H1 (cell line): ENCODE data around the gene TSKU. TPM values are rescaled to one million over a fixed set of nuclear protein-coding genes. Genes with fewer than 3 reads are reported as not detected.

ENCODE experiments used
- CTCF ChIA-PET: fragments of 300-600 bp; sonication (Branson Sonifier 250); formaldehyde crosslinking; loops from one replicate; lab custom pipeline; 2021; ENCODE audit not compliant: partially characterized antibody; lab: Charles Lee
- POLR2A ChIA-PET: fragments of 300-600 bp; sonication (Branson Sonifier 250); formaldehyde crosslinking; loops from one replicate; lab custom pipeline; 2021; ENCODE audit warnings: inconsistent platforms; ENCODE audit not compliant: partially characterized antibody; lab: Charles Lee
- DNase-seq, 2 experiments: peaks; one replicate each; pipeline versions ENCODE4 v3.0.0 to v3.0.0-alpha.2; 2010 to 2022; ENCODE audit warnings: low spot score in 2 of 2, low read depth in 1 of 2, mixed read lengths in 1 of 2
- FAIRE-seq: peaks from 2 replicates; lab custom pipeline; 2011; peaks lifted over from hg19 to GRCh38; lab: Jason Lieb, UNC
- H2AFZ ChIP-seq: 2 replicates; pipeline ENCODE4 v1.8.1; 2012; ENCODE audit warnings: low read length, inconsistent platforms
- H2AK5ac ChIP-seq: 2 replicates; pipeline ENCODE4 v1.6.1; 2013; ENCODE audit warnings: low read depth, low read length
- H2BK120ac ChIP-seq: replicated peaks from 2 replicates; pipeline ENCODE3; 2013; ENCODE audit warnings: low read depth, low read length, inconsistent platforms
- H2BK12ac ChIP-seq: 2 replicates; pipeline ENCODE4 v1.6.1; 2013; ENCODE audit warnings: low read depth, low read length
- H2BK15ac ChIP-seq: 2 replicates; pipeline ENCODE4 v1.6.1; 2013; ENCODE audit warnings: low read length
- H2BK20ac ChIP-seq: 2 replicates; pipeline ENCODE4 v1.6.1; 2013; ENCODE audit warnings: low read length
- H2BK5ac ChIP-seq: 2 replicates; pipeline ENCODE4 v1.6.1; 2013; ENCODE audit warnings: low read depth, low read length
- H3K14ac ChIP-seq: 2 replicates; pipeline ENCODE4 v1.6.1; 2013; ENCODE audit warnings: inconsistent platforms; ENCODE audit not compliant: insufficient read length
- H3K18ac ChIP-seq: 2 replicates; pipeline ENCODE4 v1.6.1; 2013; ENCODE audit warnings: low read length; ENCODE audit errors: extremely low read depth
- H3K23ac ChIP-seq: 2 replicates; pipeline ENCODE4 v1.6.1; 2013; ENCODE audit warnings: inconsistent platforms; ENCODE audit not compliant: insufficient read length
- H3K23me2 ChIP-seq: 2 replicates; pipeline ENCODE4 v1.6.1; 2013; ENCODE audit warnings: low read depth, low read length
- H3K27ac ChIP-seq: 2 replicates; pipeline ENCODE4 v1.6.1; 2011; ENCODE audit warnings: low read depth, low read length, inconsistent platforms
- H3K27me3 ChIP-seq, 4 experiments: replicated peaks in 1 of 4; 1 replicate in 1 of 4; 2 replicates in 3 of 4; pipeline versions ENCODE4 v1.6.1 to v1.8.1; 2011 to 2013; ENCODE audit warnings: low read length in 3 of 4, mild to moderate bottlenecking in 3 of 4, inconsistent platforms in 2 of 4, mixed read lengths in 2 of 4, moderate library complexity in 1 of 4; ENCODE audit not compliant: control insufficient read depth in 3 of 4, insufficient read depth in 3 of 4; ENCODE audit errors: extremely low read depth in 1 of 4
- H3K36me3 ChIP-seq, 4 experiments: 2 replicates each; pipeline versions ENCODE4 v1.6.1 to v1.8.1; 2011 to 2013; ENCODE audit warnings: mild to moderate bottlenecking in 4 of 4, low read length in 3 of 4, moderate library complexity in 2 of 4, control low read depth in 1 of 4, inconsistent platforms in 1 of 4; ENCODE audit not compliant: insufficient read depth in 4 of 4, control insufficient read depth in 2 of 4
- H3K4ac ChIP-seq: replicated peaks from 2 replicates; pipeline ENCODE3; 2013; ENCODE audit warnings: low read length, low read depth, mixed read lengths, inconsistent platforms; ENCODE audit not compliant: insufficient read length
- H3K4me1 ChIP-seq, 4 experiments: replicated peaks in 1 of 4; 1 replicate in 1 of 4; 2 replicates in 3 of 4; pipeline versions ENCODE4 v1.6.1 to v1.8.1; 2011 to 2013; ENCODE audit warnings: low read length in 3 of 4, inconsistent platforms in 2 of 4, mixed read lengths in 1 of 4; ENCODE audit not compliant: insufficient read depth in 4 of 4, control insufficient read depth in 3 of 4
- H3K4me2 ChIP-seq, 2 experiments: 2 replicates each; pipeline versions ENCODE4 v1.6.1 to v1.8.1; 2011 to 2013; ENCODE audit warnings: low read depth in 2 of 2, low read length in 2 of 2, control low read depth in 1 of 2, inconsistent platforms in 1 of 2, mild to moderate bottlenecking in 1 of 2; ENCODE audit not compliant: insufficient read depth in 1 of 2
- H3K4me3 ChIP-seq, 4 experiments: fragments of 200-600, 300-600 bp in 1 of 4; sonication (generic), shearing (Covaris generic), sonication (Bioruptor Twin) in 1 of 4; 2 replicates each; pipeline versions ENCODE4 v1.5.1 to v1.8.1; 2011 to 2016; ENCODE audit warnings: low read length in 4 of 4, low read depth in 3 of 4, control low read depth in 2 of 4, inconsistent platforms in 2 of 4, mild to moderate bottlenecking in 2 of 4, mixed read lengths in 1 of 4, moderate library complexity in 1 of 4; ENCODE audit not compliant: insufficient read depth in 2 of 4; ENCODE audit errors: extremely low read depth in 1 of 4
- H3K56ac ChIP-seq: replicated peaks from 2 replicates; pipeline ENCODE3; 2013; ENCODE audit warnings: low read depth, mild to moderate bottlenecking, mixed read lengths, low read length, inconsistent platforms; ENCODE audit not compliant: insufficient read length
- H3K79me1 ChIP-seq: 2 replicates; pipeline ENCODE4 v1.6.1; 2013; ENCODE audit warnings: low read depth, low read length, control low read depth
- H3K79me2 ChIP-seq, 2 experiments: 2 replicates each; pipeline versions ENCODE4 v1.6.1 to v1.8.1; 2012 to 2013; ENCODE audit warnings: low read length in 2 of 2, mild to moderate bottlenecking in 2 of 2, inconsistent platforms in 1 of 2; ENCODE audit not compliant: insufficient read depth in 2 of 2, control insufficient read depth in 1 of 2
- H3K9ac ChIP-seq, 4 experiments: replicated peaks in 1 of 4; 1 replicate in 1 of 4; 2 replicates in 3 of 4; pipeline versions ENCODE4 v1.6.1 to v1.8.1; 2011 to 2013; ENCODE audit warnings: low read depth in 3 of 4, low read length in 3 of 4, control low read depth in 2 of 4, mild to moderate bottlenecking in 2 of 4, moderate library complexity in 2 of 4, inconsistent platforms in 1 of 4; ENCODE audit errors: extremely low read depth in 1 of 4
- H3K9me3 ChIP-seq, 2 experiments: 2 replicates each; pipeline versions ENCODE4 v1.6.1 to v1.8.1; 2012 to 2013; ENCODE audit warnings: mild to moderate bottlenecking in 2 of 2, moderate library complexity in 2 of 2, control low read depth in 1 of 2, inconsistent platforms in 1 of 2, low read depth in 1 of 2, low read length in 1 of 2, mixed read lengths in 1 of 2; ENCODE audit not compliant: insufficient read depth in 2 of 2
- H4K20me1 ChIP-seq, 2 experiments: replicated peaks in 1 of 2; 2 replicates each; pipeline versions ENCODE3 to v1.8.1; 2011 to 2013; ENCODE audit warnings: inconsistent platforms in 2 of 2, low read length in 2 of 2, mild to moderate bottlenecking in 1 of 2; ENCODE audit not compliant: insufficient read depth in 2 of 2, control insufficient read depth in 1 of 2
- H4K5ac ChIP-seq: 2 replicates; pipeline ENCODE4 v1.6.1; 2013; ENCODE audit warnings: low read length, low read depth, mixed read lengths, inconsistent platforms; ENCODE audit not compliant: insufficient read length
- H4K8ac ChIP-seq: 2 replicates; pipeline ENCODE4 v1.8.0; 2013; ENCODE audit warnings: mild to moderate bottlenecking, moderate library complexity, low read length, inconsistent platforms; ENCODE audit not compliant: insufficient read depth; ENCODE audit errors: extremely low read depth
- H4K91ac ChIP-seq: replicated peaks from 2 replicates; pipeline ENCODE3; 2013; ENCODE audit warnings: low read length, mixed read lengths, inconsistent platforms; ENCODE audit not compliant: insufficient read length
- CBX8 ChIP-seq: fragments of 300-800, 300-1000 bp; sonication (generic); IDR thresholded peaks from 2 replicates; pipeline ENCODE4 v1.7.1; 2016; ENCODE audit warnings: low read depth, low read length, borderline replicate concordance
- CEBPB ChIP-seq: IDR thresholded peaks from 2 replicates; pipeline ENCODE4 v1.6.1; 2012; ENCODE audit warnings: low read depth, low read length
- EGR1 ChIP-seq: IDR thresholded peaks from 2 replicates; pipeline ENCODE4 v1.6.1; 2011; ENCODE audit warnings: low read depth, low read length, borderline replicate concordance
- HDAC6 ChIP-seq: IDR thresholded peaks from one replicate; pipeline ENCODE4 v1.7.1; 2012; ENCODE audit warnings: low read depth, mild to moderate bottlenecking, inconsistent platforms, low read length, moderate library complexity
- KDM1A ChIP-seq: fragments of 200-600, 300-600 bp; sonication (generic); IDR thresholded peaks from 2 replicates; pipeline ENCODE4 v1.7.1; 2016; ENCODE audit warnings: mild to moderate bottlenecking, low read length, borderline replicate concordance
- KDM5A ChIP-seq: fragments of 200-600 bp; IDR thresholded peaks from 2 replicates; pipeline ENCODE4 v1.7.1; 2012; ENCODE audit warnings: mild to moderate bottlenecking, low read length, inconsistent platforms, mixed read lengths
- NANOG ChIP-seq: IDR thresholded peaks from 2 replicates; pipeline ENCODE4 v1.6.1; 2011; ENCODE audit warnings: low read length, low read depth, mild to moderate bottlenecking, inconsistent platforms; ENCODE audit not compliant: insufficient read depth, poor library complexity, severe bottlenecking
- PHF8 ChIP-seq: fragments of 200-600 bp; sonication (generic); conservative IDR thresholded peaks from 2 replicates; pipeline ENCODE4 v1.7.1; 2012; ENCODE audit warnings: low read depth, mild to moderate bottlenecking, inconsistent platforms, low read length, moderate library complexity
- RXRA ChIP-seq: IDR thresholded peaks from 2 replicates; pipeline ENCODE4 v1.6.1; 2011; ENCODE audit warnings: low read depth, mild to moderate bottlenecking, low read length, moderate library complexity; ENCODE audit not compliant: insufficient read depth
- SAP30 ChIP-seq: fragments of 300-600 bp; sonication (generic); IDR thresholded peaks from 2 replicates; pipeline ENCODE4 v1.7.1; 2012; ENCODE audit warnings: low read length, moderate library complexity, mild to moderate bottlenecking, inconsistent platforms; ENCODE audit not compliant: insufficient read depth, insufficient replicate concordance
- SIX5 ChIP-seq: IDR thresholded peaks from 2 replicates; pipeline ENCODE4 v1.6.1; 2011; ENCODE audit warnings: mild to moderate bottlenecking, low read depth, low read length
- SP4 ChIP-seq: IDR thresholded peaks from 2 replicates; pipeline ENCODE4 v1.6.1; 2012; ENCODE audit warnings: low read length, inconsistent platforms
- USF2 ChIP-seq: IDR thresholded peaks from 2 replicates; pipeline ENCODE4 v1.6.1; 2011; ENCODE audit warnings: low read length, improper control_type of control experiment
- ZNF274 ChIP-seq: IDR thresholded peaks from 2 replicates; pipeline ENCODE4 v1.7.0; 2012; ENCODE audit warnings: low read length, borderline replicate concordance; ENCODE audit errors: extremely low read depth
- WGBS, 2 experiments: shearing (Covaris generic) in 1 of 2; methylation state at CpG; one replicate each; pipeline versions ENCODE4 v1.1.6 to v1.1.7; 2013 to 2015; ENCODE audit warnings: low lambda C conversion rate in 2 of 2, mixed read lengths in 2 of 2, inconsistent platforms in 1 of 2, low coverage in 1 of 2, missing lambda C conversion rate in 1 of 2; ENCODE audit not compliant: insufficient replicate concordance in 2 of 2, insufficient coverage in 1 of 2, insufficient read length in 1 of 2; ENCODE audit errors: extremely low coverage in 1 of 2, missing lambda C conversion rate in 1 of 2; 5-methylcytosine and 5-hydroxymethylcytosine counted together
- polyA plus RNA-seq, 7 experiments: library from polyadenylated mRNA; depleted of rRNA in 3 of 7; stranded (reverse) in 5 of 7; unstranded in 2 of 7; fragments of >200 nt in 5 of 7; fragments of 200-250 nt in 2 of 7; gene quantifications; 1 replicate in 5 of 7; 2 replicates in 1 of 7; 4 replicates in 1 of 7; pipeline versions ENCODE4 v1.2.1 to v1.2.3, GENCODE V29; 2011 to 2013; ENCODE audit warnings: missing spikeins in 2 of 7, mixed read lengths in 2 of 7
- total RNA-seq: library from RNA; stranded (reverse); fragmentation: NEBNext Ultra II Directional; extraction: Animal tissue kit (Norgen Biotek cat#: 25700); gene quantifications from 2 replicates; pipeline ENCODE4 v1.2.1, GENCODE V29; 2021

The TSKU gene
- total and polyA plus RNA-seq, 2 of the 8 experiments (the other 6 are each of a cell fraction or from before 2014, with no cell fraction given), result 22.8 to 28.4 TPM

GRCh38 chr11:76846441-76846840 is 63.3 kb downstream of the TSKU start:
- Histone ChIP-seq H3K27me3 (no peaks in the 10 kb centered on the region), H3K4me3 (no peak overlapping the region), H3K14ac (no peak overlapping the region), H2AFZ (no peak overlapping the region), H3K27ac (no peak overlapping the region), H3K79me1 (no peaks in the 10 kb centered on the region), H2BK15ac (no peak overlapping the region), H2AK5ac (no peak overlapping the region), H4K5ac (no peak overlapping the region), H2BK5ac (no peak overlapping the region), H3K23ac (no peak overlapping the region), H4K8ac (no peak overlapping the region), H2BK20ac (no peak overlapping the region), H3K4ac (no peak overlapping the region), H2BK120ac (no peak overlapping the region), H2BK12ac (no peak overlapping the region), H3K23me2 (no peaks in the 10 kb centered on the region), H3K56ac (no peak overlapping the region), H4K91ac (no peak overlapping the region), H3K9me3 (no peaks in the 10 kb centered on the region), H3K9ac (no peak overlapping the region), H3K4me2 (no peak overlapping the region), H3K79me2 (no peaks in the 10 kb centered on the region), H3K36me3 (no peaks in the 10 kb centered on the region), H3K18ac (no peak overlapping the region), H4K20me1 (no peaks in the 10 kb centered on the region), H3K4me1 (no peaks in the 10 kb centered on the region; a peak in 1 of 7 replicates)
- 91% methylated on average over 3 of the region's 3 CpGs; no CpG with 5 or more reads in 1 of the 2 experiments for WGBS, 2 experiments
- DNase-seq (no peak), FAIRE-seq (no peak)
- ChIA-PET POLR2A (no interaction called here), CTCF (interaction anchor here (1.1 kb wide), 1 partner anchor 34 kb away, joined by 3 read pairs; no protein-coding TSS in a partner anchor)
- TF ChIP-seq SP4 (no peak), RXRA (no peak), CBX8 (no peak), NANOG (no peak), EGR1 (no peak), PHF8 (no peak), HDAC6 (no peak), SIX5 (no peak), KDM5A (no peak), KDM1A (no peak), CEBPB (no peak), USF2 (no peak), ZNF274 (no peak), SAP30 (no peak)
